Gastrocnemius medialis (tissue), 4 donors: ENCODE results near the gene DDX3Y. TPM values are rescaled to one million over a fixed set of nuclear protein-coding genes. Genes with fewer than 3 reads are reported as not detected.
A peak's percentile ranks its signal among the peaks of the same experiment; 100 is the strongest.

ENCODE experiments used
- ATAC-seq, 2 donors: fragments of 150-250 bp; one replicate each; pipeline ENCODE4 v1.9.1; 2016
- DNase-seq, 2 donors: peaks; one replicate each; pipeline ENCODE4 v3.0.0-alpha.2; 2019
- H3K27ac ChIP-seq, 4 donors: fragments of 200-600 bp; sonication (generic); 1 replicate in 1 of 4; 2 replicates in 3 of 4; pipeline ENCODE4 v1.5.1; 2016 to 2018; ENCODE audit warnings: mild to moderate bottlenecking in 2 of 4, moderate library complexity in 1 of 4
- H3K27me3 ChIP-seq, 3 donors: fragments of 200-600 bp; sonication (generic) in 2 of 3; 1 replicate in 1 of 3; 2 replicates in 2 of 3; pipeline versions ENCODE4 v1.5.1 to v1.6.0; 2016 to 2019; ENCODE audit warnings: mild to moderate bottlenecking in 1 of 3, moderate library complexity in 1 of 3
- H3K36me3 ChIP-seq, 2 donors: fragments of 200-600 bp; sonication (generic) in 1 of 2; one replicate each; pipeline ENCODE4 v1.5.1; 2017 to 2018
- H3K4me1 ChIP-seq, 2 donors: fragments of 200-600 bp; sonication (generic) in 1 of 2; one replicate each; pipeline ENCODE4 v1.5.1; 2016 to 2017; ENCODE audit warnings: mild to moderate bottlenecking in 2 of 2
- H3K4me3 ChIP-seq, 4 donors: fragments of 200-600 bp; sonication (generic) in 3 of 4; 1 replicate in 1 of 4; 2 replicates in 3 of 4; pipeline ENCODE4 v1.5.1; 2016 to 2019; ENCODE audit warnings: mild to moderate bottlenecking in 2 of 4
- H3K9me3 ChIP-seq, 3 donors: fragments of 200-600 bp; sonication (generic) in 2 of 3; 1 replicate in 1 of 3; 2 replicates in 2 of 3; pipeline ENCODE4 v1.5.1; 2016 to 2019
- CTCF ChIP-seq, 5 experiments: fragments of 450-650 bp in 3 of 5; fragments of 200-600 bp in 2 of 5; sonication (generic) in 2 of 5; IDR thresholded peaks in 4 of 5; conservative IDR thresholded peaks in 1 of 5; 1 replicate in 4 of 5; 2 replicates in 1 of 5; pipeline ENCODE4 v1.5.1; 2016 to 2019; ENCODE audit warnings: antibody characterized with exemption in 5 of 5, mild to moderate bottlenecking in 3 of 5, moderate library complexity in 3 of 5
- POLR2A ChIP-seq, 2 donors: fragments of 450-650 bp; IDR thresholded peaks; one replicate each; pipeline ENCODE4 v1.6.1; 2017; ENCODE audit warnings: antibody characterized with exemption in 2 of 2, mild to moderate bottlenecking in 2 of 2, moderate library complexity in 2 of 2
- in situ Hi-C, 4 donors: fragments of 200-750 bp; cut with MboI; loops; one replicate each; pipeline versions ENCODE4 v1.15.0 to v1.8.0; 2017; ENCODE audit warnings: low sequenced_read_pairs in 4 of 4
- intact Hi-C: fragments of 100-400 bp; cut with DNase I; formaldehyde crosslinking; loops from one replicate; pipeline ENCODE4 v1.15.1; 2023; ENCODE audit warnings: low total_unique reads
- total RNA-seq, 4 donors: library from RNA; depleted of rRNA; stranded (reverse); fragments of >200 nt; gene quantifications; one replicate each; pipeline versions ENCODE4 v1.1.0 to v1.2.3, GENCODE V29; 2016

DDX3Y gene
- total RNA-seq, 4 donors from 2014 or later = 38.9 to 46.0 TPM; not detected in 2

- TF ChIP-seq POLR2A (IDR thresholded peaks at IDR 0.05) (no peak), CTCF (IDR thresholded peaks at IDR 0.05 in 4 of 5, conservative IDR thresholded peaks at IDR 0.05 in 1 of 5) (no peak)
- in situ Hi-C loops (loop anchor here in 1 of 4 donors (25.0 kb wide), 1 partner anchor 111 kb away; no protein-coding TSS in a partner anchor), intact Hi-C loops (no loop called here)
- H3K9me3 ChIP-seq = no peaks in the 10 kb centered on the region
- no peaks in the 10 kb centered on the region for H3K4me1 ChIP-seq
- ATAC-seq (no peak), DNase-seq (no peak)
- no peak overlapping the region for H3K4me3 ChIP-seq
- no peak overlapping the region for H3K27ac ChIP-seq
- no peaks in the 10 kb centered on the region for H3K36me3 ChIP-seq
- no peaks in the 10 kb centered on the region for H3K27me3 ChIP-seq
These were observed 6.1 kb upstream of the DDX3Y start for GRCh38 chrY:12898604-12899003.

DNA sequence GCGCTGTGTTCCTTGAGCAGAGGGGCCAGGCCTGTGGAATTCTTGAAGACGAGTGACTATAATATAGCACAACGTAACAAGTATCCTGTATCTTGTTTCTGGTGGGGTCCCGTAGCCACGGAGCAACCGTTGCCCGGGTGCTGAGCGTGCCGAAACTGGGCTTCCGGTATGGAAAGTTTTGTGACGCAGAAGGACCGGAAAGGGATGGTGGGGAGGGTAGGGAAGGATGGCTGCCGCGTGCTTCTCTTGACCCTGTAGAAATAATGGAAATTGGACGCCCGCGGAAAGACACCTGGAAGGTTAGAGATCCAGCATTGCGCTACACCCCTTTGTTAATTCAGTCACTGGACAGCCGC, 827 bp downstream of the DDX3Y start:
- intact Hi-C loops (no loop called here), in situ Hi-C loops (loop anchor here in 1 of 4 donors (25.0 kb wide), 1 partner anchor 582 kb away; the partner anchor contains the start of gene UTY)
- peak overlapping the region in 2 of 4 donors; percentile 68 to 84 for H3K4me3 ChIP-seq
- peaks cover 0 to 17% of the 10 kb centered on the region in 2 donors for H3K4me1 ChIP-seq
- ATAC-seq (peak; percentile 78 to 84), DNase-seq (peak; percentile 61 to 75)
- peak overlapping the region in 2 of 4 donors; percentile 97 to 99 for H3K27ac ChIP-seq
- no peaks in the 10 kb centered on the region for H3K27me3 ChIP-seq
- TF ChIP-seq POLR2A (IDR thresholded peaks at IDR 0.05) = no peak
- no peak for TF ChIP-seq CTCF (IDR thresholded peaks at IDR 0.05 in 4 of 5, conservative IDR thresholded peaks at IDR 0.05 in 1 of 5)
- H3K36me3 ChIP-seq = no peaks in the 10 kb centered on the region
- no peaks in the 10 kb centered on the region for H3K9me3 ChIP-seq

- intact Hi-C loops = no loop called here
- H3K27ac ChIP-seq = peak overlapping the region in 2 of 4 donors; percentile 97 to 99
- in situ Hi-C loops = loop anchor here in 1 of 4 donors (25.0 kb wide), 1 partner anchor 581 kb away; the partner anchor contains the start of gene UTY
These were observed 1.2 kb downstream of the DDX3Y start for GRCh38 chrY:12905895-12906294.

DNA sequence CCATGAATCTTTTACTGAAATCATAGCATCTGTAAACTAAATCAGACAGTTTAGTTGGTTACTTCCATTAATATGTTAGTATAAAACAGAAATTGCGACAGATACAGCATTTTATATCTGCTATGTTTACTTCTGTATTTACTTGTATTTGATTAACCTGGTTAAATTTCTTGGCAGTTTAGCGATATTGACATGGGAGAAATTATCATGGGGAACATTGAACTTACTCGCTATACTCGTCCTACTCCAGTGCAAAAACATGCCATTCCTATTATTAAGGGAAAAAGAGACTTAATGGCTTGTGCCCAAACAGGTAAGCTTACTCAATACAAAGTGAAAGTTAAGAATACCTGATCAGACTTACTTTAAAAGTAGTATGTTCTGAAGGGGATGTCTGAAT, 8.9 kb downstream of the DDX3Y start:
- ATAC-seq = no peak
- in situ Hi-C loops = loop anchor here in 1 of 4 donors (25.0 kb wide), 1 partner anchor 574 kb away; the partner anchor contains the start of gene UTY

More at GRCh38 chrY:12905895-12906294, 1.2 kb downstream of the DDX3Y start:
- Histone ChIP-seq H3K9me3 (no peaks in the 10 kb centered on the region), H3K36me3 (no peaks in the 10 kb centered on the region), H3K4me3 (peak overlapping the region in 2 of 4 donors; percentile 68 to 84), H3K27me3 (no peaks in the 10 kb centered on the region), H3K4me1 (peaks cover 0 to 17% of the 10 kb centered on the region in 2 donors)
- TF ChIP-seq POLR2A (IDR thresholded peaks at IDR 0.05) (no peak), CTCF (IDR thresholded peaks at IDR 0.05 in 4 of 5, conservative IDR thresholded peaks at IDR 0.05 in 1 of 5) (no peak)
- ATAC-seq (no peak), DNase-seq (no peak)

More for the DNA sequence above, 8.9 kb downstream of the DDX3Y start:
- intact Hi-C loops = no loop called here
- no peak for DNase-seq
- no peak overlapping the region for H3K4me3 ChIP-seq
- H3K27me3 ChIP-seq = no peaks in the 10 kb centered on the region
- H3K27ac ChIP-seq = no peak overlapping the region
- H3K9me3 ChIP-seq = no peaks in the 10 kb centered on the region
- no peaks in the 10 kb centered on the region for H3K36me3 ChIP-seq
- TF ChIP-seq POLR2A (IDR thresholded peaks at IDR 0.05) (no peak), CTCF (IDR thresholded peaks at IDR 0.05 in 4 of 5, conservative IDR thresholded peaks at IDR 0.05 in 1 of 5) (no peak)
- H3K4me1 ChIP-seq = peaks cover 0 to 11% of the 10 kb centered on the region in 2 donors
